ENCODE measurements around the gene FADS1. TPM values are rescaled to one million over a fixed set of nuclear protein-coding genes. Genes with fewer than 3 reads are reported as not detected.

FADS1 gene
- total and polyA plus RNA-seq, 2 of the 13 experiments (the other 11 are each of a cell fraction or from before 2014, with no cell fraction given) = 91.8 to 108 TPM

DNA sequence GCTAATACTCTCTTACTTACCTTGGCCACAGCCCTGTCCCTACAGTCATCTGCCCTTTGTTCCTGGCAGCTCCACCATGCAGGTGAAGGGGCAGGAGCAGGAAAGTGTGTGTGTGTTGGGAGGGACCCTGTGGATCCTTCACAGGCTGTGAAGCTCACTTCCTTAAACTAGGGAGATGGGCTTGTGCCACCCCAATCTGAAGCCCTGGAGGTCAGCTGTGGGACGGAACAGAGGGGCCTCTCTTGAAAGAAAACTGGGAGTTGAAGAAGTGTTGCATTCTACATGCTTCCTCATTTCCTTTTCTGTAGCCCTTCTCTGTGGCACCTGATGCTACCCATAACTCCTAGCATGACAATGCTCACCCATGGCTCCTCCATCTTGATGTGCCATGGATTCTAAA, 11.7 kb downstream of the FADS1 start:
- no peak overlapping the region for H3K27ac ChIP-seq (ENCODE audit: extremely low read length, insufficient read depth, low read length)
- H3K79me2 ChIP-seq (ENCODE audit: insufficient read depth, low read length) = no peaks in the 10 kb centered on the region
- H3K9ac ChIP-seq (ENCODE audit: insufficient read depth, low read depth, low read length) = no peak overlapping the region
- peaks cover 25 to 80% of the 10 kb centered on the region in 2 experiments for H3K36me3 ChIP-seq (replicated peaks in 1 of 2; ENCODE audit: control insufficient read depth in 1 of 2, insufficient read depth in 2 of 2, low read length in 2 of 2)
- ATAC-seq (no peak), FAIRE-seq (no peak), DNase-seq (ENCODE audit: low spot score) (no peak)
- no peaks in the 10 kb centered on the region; a peak in 1 of 5 replicates for H3K27me3 ChIP-seq (ENCODE audit: control insufficient read depth in 1 of 2, insufficient read depth in 2 of 2, low read length in 2 of 2)
- no peaks in the 10 kb centered on the region for H3K9me3 ChIP-seq (ENCODE audit: low read length)
- in situ Hi-C loops (cut with HindIII; ENCODE audit: extremely low pct_ligation_motif_present, low pct_unique_long_range_greater_than_20kb) (no loop called here), intact Hi-C loops (cut with micrococcal nuclease; ENCODE audit: unreplicated experiment) (no loop called here)
- H2AFZ ChIP-seq (ENCODE audit: low read length) = no peak overlapping the region
- CTCF ChIA-PET (ENCODE audit: low intra/inter-chr PET ratio, low total read pairs) = no interaction called here
- H3K4me2 ChIP-seq (ENCODE audit: low read depth, low read length) = no peak overlapping the region
- peaks cover 4% of the 10 kb centered on the region; the same call in 1 of the 2 replicates for H3K4me1 ChIP-seq (ENCODE audit: insufficient read depth, low read length)
- WGBS (ENCODE audit: low lambda C conversion rate) = 90% methylated on average over 1 of the region's 1 CpG
- H3K4me3 ChIP-seq (replicated peaks in 1 of 3; ENCODE audit: insufficient read depth in 1 of 3, low read depth in 2 of 3, low read length in 3 of 3) = no peak overlapping the region
- TF ChIP-seq HOMEZ (CRISPR knock-in tag; IDR thresholded peaks at IDR 0.05; ENCODE audit: low read depth) = no peak
- TF ChIP-seq SOX6 (IDR thresholded peaks at IDR 0.05) = no peak
- TF ChIP-seq SOX6 (CRISPR knock-in tag; IDR thresholded peaks at IDR 0.05) = no peak
- TF ChIP-seq MLLT10 (CRISPR knock-in tag; IDR thresholded peaks at IDR 0.05) = no peak
- no peak for TF ChIP-seq ZNF232 (CRISPR knock-in tag; IDR thresholded peaks at IDR 0.05; ENCODE audit: borderline replicate concordance)
- TF ChIP-seq PRMT3 (CRISPR knock-in tag; IDR thresholded peaks at IDR 0.05; ENCODE audit: borderline replicate concordance, low read depth) = no peak
- TF ChIP-seq PAWR (CRISPR knock-in tag; IDR thresholded peaks at IDR 0.05; ENCODE audit: borderline replicate concordance) = no peak
- TF ChIP-seq XBP1 (CRISPR knock-in tag; IDR thresholded peaks at IDR 0.05) = no peak
- TF ChIP-seq, protein P1, sequence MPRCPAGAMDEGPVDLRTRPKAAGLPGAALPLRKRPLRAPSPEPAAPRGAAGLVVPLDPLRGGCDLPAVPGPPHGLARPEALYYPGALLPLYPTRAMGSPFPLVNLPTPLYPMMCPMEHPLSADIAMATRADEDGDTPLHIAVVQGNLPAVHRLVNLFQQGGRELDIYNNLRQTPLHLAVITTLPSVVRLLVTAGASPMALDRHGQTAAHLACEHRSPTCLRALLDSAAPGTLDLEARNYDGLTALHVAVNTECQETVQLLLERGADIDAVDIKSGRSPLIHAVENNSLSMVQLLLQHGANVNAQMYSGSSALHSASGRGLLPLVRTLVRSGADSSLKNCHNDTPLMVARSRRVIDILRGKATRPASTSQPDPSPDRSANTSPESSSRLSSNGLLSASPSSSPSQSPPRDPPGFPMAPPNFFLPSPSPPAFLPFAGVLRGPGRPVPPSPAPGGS (CRISPR knock-in tag; IDR thresholded peaks at IDR 0.05) = no peak
- no peak for TF ChIP-seq ZNF10 (CRISPR knock-in tag; IDR thresholded peaks at IDR 0.05; ENCODE audit: borderline replicate concordance, low read depth)
- TF ChIP-seq SMAD9 (CRISPR knock-in tag; IDR thresholded peaks at IDR 0.05) = no peak
- TF ChIP-seq ZNF530 (CRISPR knock-in tag; IDR thresholded peaks at IDR 0.05; ENCODE audit: low read depth) = no peak
- no peak for TF ChIP-seq ZNF350 (CRISPR knock-in tag; IDR thresholded peaks at IDR 0.05; ENCODE audit: borderline replicate concordance, low read depth)
- TF ChIP-seq ADNP (CRISPR knock-in tag; IDR thresholded peaks at IDR 0.05) = no peak
- no peak for TF ChIP-seq CSRNP2 (CRISPR knock-in tag; conservative IDR thresholded peaks at IDR 0.05; ENCODE audit: low read depth)
- no peak for TF ChIP-seq THAP11 (CRISPR knock-in tag; IDR thresholded peaks at IDR 0.05)
- no peak for TF ChIP-seq TCF7L2 (IDR thresholded peaks at IDR 0.05; ENCODE audit: low read depth, low read length)
- TF ChIP-seq, protein P2, sequence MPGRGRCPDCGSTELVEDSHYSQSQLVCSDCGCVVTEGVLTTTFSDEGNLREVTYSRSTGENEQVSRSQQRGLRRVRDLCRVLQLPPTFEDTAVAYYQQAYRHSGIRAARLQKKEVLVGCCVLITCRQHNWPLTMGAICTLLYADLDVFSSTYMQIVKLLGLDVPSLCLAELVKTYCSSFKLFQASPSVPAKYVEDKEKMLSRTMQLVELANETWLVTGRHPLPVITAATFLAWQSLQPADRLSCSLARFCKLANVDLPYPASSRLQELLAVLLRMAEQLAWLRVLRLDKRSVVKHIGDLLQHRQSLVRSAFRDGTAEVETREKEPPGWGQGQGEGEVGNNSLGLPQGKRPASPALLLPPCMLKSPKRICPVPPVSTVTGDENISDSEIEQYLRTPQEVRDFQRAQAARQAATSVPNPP (CRISPR knock-in tag; IDR thresholded peaks at IDR 0.05) = no peak
- no peak for TF ChIP-seq ZSCAN31 (CRISPR knock-in tag; IDR thresholded peaks at IDR 0.05; ENCODE audit: low read depth)
- TF ChIP-seq EEA1 (CRISPR knock-in tag; IDR thresholded peaks at IDR 0.05; ENCODE audit: borderline replicate concordance) = no peak
- POLR2A ChIA-PET = interaction anchor here (2.3 kb wide), 1 partner anchor 10 kb away, joined by 7 read pairs; no protein-coding TSS in a partner anchor
- BruUV-seq (replicated peaks) = no TSS peak
- no peaks in the 10 kb centered on the region for H4K20me1 ChIP-seq (ENCODE audit: insufficient read depth, low read length)

All from HepG2 (cell line).